Measurements from ENCODE around the gene CNKSR3.

CNKSR3 gene

DNA sequence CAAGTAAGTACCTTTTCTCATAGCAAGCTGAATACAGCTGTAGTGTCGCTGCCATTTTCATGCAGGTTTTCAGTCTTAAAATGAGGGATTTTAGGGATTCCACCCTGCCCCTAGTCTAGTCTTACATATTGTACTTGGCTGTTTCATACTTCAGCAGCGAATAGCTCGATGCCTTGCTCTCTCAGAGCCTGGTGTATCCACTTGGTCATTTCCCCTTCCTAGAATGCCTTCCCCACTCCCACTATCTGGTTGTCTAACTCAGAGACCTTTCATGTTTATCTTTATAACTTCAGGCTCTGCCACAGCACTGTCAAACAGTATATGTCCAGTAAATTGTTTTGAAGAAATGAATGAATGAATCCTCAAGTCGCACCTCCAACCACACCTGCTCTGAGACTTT is 132.8 kb downstream of the CNKSR3 start:
- no peak for FAIRE-seq

GRCh38 chr6:154373971-154374370 is 136.5 kb downstream of the CNKSR3 start:
- no peak for FAIRE-seq

DNA sequence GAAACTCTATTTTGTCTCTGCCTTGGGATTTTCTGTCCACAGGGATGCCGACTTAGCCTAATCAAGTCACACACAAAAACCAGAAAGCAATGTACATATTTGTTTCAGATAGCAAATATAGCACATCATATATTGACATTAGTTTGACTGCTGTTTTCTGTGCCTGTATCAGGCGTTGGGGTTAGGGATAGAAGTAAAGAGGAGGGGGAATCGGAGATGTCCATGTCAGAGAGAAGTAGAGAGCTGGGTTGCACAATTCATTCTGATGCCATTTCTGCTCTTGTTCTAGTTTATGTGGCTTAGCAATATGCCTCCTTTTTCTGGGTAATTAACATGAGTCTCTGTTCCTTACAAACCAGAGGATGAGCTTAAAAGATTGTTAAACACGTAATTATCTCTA is 139.2 kb downstream of the CNKSR3 start:
- no peak for FAIRE-seq

DNA sequence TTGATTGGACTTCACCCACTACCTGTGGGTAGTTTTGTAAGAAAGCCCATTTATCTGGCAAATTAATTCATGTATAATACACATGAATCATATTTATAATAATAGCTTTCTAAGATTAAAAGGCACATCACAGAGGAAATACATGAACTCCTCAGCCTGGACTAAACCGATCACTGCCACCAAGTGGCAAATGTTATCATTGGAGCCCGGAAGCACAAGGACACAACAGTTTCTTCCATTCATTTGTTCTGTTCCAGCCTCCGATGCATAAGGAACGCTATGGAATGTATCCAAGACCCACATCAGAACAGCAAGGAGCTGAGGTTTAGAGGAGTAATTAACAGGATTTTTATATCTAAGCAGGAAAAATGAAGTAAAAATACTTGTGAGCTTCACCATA is 139.9 kb downstream of the CNKSR3 start:
- peak; percentile 99 for FAIRE-seq

DNA sequence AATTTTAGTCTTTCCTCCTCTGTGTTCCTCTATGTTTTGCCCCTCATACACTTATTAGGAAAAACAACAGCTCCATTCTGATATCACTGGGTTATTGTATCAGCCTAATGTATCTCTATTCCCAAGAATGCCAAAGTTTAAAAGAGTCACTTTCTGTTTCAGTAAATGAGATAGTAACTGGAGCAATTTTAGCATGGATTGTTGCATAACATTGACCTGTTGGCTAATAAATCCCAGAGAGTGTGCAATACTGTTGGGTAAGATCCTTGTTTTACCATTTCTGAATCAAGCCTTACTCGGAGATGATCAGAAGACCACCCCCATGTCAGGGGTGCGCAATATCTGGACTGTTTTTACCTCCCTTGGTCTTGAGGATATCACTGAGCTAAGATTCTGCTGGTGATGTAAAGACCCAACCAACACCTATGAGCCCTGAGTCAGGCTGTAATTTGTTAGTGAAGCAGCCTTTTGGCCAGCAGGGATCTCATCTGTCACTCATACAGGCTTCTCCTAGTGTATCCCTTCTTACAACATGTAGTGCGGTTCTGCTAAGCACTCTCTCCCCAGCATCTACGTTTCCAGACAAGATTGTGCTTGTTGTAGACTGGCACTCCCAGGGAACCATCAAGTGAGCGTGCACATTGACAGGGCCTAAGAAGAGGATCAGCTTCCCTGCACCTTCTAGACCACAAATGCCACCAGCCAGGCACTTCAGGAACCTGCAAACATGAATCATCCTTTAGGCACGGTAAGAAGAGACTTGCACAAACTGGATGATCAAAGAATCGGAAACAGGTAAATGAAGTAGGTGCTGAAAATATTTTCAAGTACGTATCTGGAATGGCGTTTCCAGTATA is 142.4 kb downstream of the CNKSR3 start:
- no peak for FAIRE-seq

DNA sequence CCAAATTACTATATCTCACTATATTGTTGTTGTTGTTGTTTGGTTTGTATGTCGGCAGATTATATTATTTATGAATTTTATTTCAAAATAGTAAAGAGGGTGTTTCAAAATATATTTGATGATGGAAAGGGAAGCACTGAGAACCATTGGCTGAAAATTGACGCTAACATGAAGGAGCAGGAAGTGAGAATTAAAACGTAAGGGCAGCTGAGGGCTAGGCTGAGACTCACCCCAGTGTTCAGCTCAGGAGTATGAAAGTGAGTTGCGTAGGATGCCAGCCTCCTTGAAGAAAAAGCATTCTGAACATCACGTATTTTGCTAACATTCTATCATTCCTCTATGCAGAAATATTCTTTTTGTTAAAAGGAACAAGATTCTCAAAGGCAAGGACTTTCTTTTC is 143.1 kb downstream of the CNKSR3 start:
- no peak for FAIRE-seq

- no peak for FAIRE-seq
Measured at GRCh38 chr6:154363821-154364220, 146.7 kb downstream of the CNKSR3 start.

GRCh38 chr6:154361476-154361875 is 149.0 kb downstream of the CNKSR3 start:
- FAIRE-seq: no peak

GRCh38 chr6:154360476-154360875 is 150.0 kb downstream of the CNKSR3 start:
- FAIRE-seq: no peak

- no peak for FAIRE-seq
Measured at GRCh38 chr6:154359679-154360078, 150.8 kb downstream of the CNKSR3 start.

DNA sequence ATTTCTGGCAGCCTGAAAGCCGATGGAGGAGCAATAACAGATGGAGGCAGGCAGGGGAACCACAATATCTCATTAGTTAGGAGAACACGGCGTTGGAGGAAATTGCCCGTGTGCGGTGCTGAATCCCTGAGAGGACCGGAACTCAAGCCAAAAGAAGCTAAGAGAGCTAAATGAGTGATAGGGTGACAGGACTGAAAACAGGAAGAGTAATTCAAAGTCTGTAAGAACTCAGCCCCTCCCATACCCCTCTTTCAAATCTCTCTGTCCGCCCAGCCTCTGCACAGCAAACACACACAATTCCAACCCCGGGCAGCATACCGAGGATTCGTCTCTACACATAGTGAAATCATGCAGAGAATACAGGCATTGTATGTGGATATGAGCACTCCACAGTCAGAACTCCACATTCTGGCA is 151.3 kb downstream of the CNKSR3 start:
- FAIRE-seq: no peak

GRCh38 chr6:154358019-154358545 is 152.4 kb downstream of the CNKSR3 start:
- no peak for FAIRE-seq

- FAIRE-seq: no peak
Measured at GRCh38 chr6:154356690-154357089, 153.8 kb downstream of the CNKSR3 start, which contains the start of gene IPCEF1. Gene IPCEF1 (minus strand): TSS chr6:154356803. CDS start chr6:154265947, 90,856 bp downstream.

DNA sequence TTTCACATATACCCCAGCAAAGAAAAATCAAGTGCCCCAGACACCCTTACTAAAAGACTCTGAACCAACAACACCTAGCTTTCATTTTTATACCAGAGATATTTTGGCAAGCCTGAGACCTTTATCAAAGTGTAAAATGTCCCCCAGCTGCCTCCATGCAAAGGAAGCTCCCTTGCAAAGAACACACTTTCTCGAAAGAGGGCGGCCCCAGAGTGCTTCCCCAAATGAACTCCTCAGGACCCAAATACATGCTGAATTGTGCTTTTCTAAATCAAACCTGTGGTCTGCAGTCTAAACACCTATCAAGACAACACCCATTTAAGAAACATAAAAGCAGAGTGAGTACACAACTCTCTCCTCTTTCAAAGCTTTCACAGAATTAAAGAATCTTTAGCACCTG is 154.4 kb downstream of the CNKSR3 start:
- FAIRE-seq: no peak

DNA sequence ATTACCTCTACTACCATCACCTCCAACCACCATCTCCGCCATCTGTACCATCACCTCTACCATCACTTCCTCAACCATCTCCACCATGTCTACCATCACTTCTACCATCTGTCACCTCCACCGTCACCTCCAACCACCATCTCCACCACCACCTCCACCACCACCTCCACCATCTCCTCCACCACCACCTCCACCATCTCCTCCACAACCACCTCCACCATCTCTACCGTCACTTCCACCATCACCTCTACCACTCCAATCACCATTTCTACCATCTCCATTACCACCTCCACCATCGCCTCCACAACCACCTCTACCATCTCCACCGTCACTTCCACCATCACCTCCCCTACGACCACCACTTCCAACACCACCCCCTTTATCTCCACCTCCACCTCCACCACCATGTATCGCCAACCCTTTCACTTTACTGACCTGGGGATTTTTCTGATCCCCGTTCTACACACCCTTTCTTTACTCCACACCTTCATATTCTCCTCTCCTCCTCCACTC is 156.2 kb downstream of the CNKSR3 start:
- FAIRE-seq: no peak

GRCh38 chr6:154353626-154354025 is 156.9 kb downstream of the CNKSR3 start:
- no peak for FAIRE-seq

- FAIRE-seq: no peak
Measured at GRCh38 chr6:154352898-154353585, 157.4 kb downstream of the CNKSR3 start.

DNA sequence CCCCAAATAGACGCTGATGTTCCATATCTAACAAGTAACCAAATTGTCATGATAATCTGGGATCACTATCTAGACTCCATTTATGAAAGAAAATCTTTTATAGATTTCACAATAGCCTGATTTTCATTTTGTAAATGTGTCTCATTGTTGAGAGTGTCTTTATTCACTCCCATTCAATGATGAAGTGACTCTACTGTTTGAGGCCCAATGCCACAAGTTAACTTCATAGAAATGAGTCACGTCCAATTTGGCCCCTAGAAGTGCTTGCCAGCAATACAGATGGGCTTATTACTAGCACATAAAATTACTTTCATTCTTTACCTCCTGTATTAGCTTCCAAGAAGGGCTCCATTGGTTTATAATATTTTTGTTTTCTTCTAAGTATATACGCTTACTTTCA is 160.2 kb downstream of the CNKSR3 start:
- FAIRE-seq: no peak

DNA sequence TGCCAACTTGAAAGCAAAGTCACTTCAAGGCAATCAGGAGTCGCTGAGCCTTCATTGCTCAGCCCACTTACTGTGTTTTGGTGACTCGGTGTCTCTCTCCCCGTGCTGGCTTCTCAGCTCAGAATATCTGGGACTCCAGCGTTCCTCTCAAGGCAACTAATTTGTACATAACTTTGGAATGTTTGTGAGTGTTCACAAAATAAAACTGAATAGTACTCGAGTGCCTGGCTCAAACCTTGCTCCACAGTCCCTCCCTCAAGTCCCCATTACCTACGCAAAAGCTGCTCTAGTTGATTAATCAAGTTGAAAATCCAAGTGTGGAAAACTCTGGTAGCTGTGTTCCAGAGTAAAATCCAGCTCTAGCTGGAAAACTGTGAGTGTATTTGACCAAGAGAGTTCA is 162.5 kb downstream of the CNKSR3 start:
- no peak for FAIRE-seq

DNA sequence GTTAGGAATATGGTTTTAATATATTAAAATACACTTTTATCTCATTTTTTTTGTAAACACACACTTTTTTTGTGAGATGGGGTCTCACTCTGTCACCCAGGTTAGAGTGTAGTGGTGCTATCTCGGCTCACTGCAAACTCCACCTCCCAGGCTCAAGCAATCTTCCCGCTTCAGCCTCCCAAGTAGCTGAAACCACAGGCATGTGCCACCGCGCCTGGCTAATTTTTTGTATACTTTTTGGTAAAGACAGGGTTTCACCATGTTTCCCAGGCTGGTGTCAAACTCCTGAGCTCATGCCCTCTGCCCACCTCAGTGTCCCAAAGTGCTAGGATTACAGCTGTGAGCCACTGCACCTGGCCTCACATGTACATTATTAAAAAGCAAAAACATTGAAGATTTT is 164.7 kb downstream of the CNKSR3 start:
- FAIRE-seq: no peak

DNA sequence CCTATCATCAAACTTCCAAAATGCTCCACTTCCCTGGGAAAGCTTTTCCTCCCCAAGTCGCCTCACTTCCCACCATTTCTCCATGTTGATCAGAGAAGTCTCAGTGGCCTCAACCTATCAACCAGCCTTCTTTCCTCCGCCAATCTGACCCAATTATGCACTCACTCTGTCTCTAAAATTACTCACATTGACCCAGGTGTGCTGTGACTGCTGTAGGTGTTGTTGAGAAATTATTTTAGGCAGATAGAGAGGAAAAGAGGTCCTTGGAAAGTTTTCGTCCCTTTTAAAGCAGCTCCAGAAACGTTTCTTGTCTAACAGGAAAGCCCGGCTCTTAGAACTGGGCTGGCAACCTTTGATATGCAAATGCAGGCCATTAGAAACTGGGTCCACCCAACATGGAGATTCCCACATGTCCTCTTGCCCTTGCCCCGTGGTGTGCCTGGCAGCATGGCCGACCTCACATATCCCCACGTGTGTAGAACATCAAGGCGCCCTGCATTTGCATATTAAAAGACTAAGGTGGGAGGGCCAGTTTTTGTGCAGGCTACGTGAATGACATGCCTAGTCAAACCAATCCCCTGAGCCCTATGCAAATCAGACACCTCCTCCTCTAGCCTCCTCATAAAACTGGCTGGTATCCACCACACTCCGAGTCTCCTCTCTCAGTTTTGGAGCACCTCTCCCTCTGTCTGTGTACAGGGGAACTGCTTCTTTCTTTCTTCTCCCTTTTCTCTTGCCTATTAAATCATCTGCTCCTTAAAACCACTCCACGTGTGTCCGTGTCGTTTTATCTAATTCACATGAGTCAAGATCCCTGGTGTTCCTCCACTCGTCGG is 166.8 kb downstream of the CNKSR3 start:
- no peak for FAIRE-seq

GRCh38 chr6:154341871-154342270 is 168.6 kb downstream of the CNKSR3 start:
- FAIRE-seq: no peak

DNA sequence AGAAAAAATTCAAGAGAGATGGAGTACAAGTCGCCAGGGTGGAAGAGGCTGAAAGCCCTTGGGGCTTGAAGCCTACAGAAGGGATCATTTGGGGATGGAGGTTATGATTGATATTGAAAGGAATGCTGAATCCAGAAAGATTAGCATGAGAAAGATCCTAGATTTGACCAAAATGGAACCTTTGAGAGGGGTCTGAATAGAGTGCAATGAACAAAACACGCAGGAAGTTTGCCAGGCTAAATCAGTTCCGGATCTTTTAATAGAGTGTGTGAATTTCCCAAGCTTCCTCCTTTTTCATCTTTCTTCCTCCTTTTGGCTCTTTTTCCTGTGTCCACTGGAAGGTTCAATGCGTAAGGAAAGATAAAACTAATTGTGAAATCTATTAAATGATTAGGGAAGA is 169.1 kb downstream of the CNKSR3 start:
- FAIRE-seq: no peak
